GM12873 (cell line): Measurements from ENCODE around the gene NCMAP.

Experiments used
- CTCF ChIP-seq: IDR thresholded peaks from 2 replicates; pipeline ENCODE4 v1.5.1; 2012; ENCODE audit warnings: low read depth, mild to moderate bottlenecking, moderate library complexity, low read length, control low read depth; ENCODE audit not compliant: insufficient read depth; ENCODE audit errors: missing control alignments

NCMAP gene

GRCh38 chr1:24567792-24568388, 12.0 kb downstream of the NCMAP start:
- TF ChIP-seq CTCF = no peak

DNA sequence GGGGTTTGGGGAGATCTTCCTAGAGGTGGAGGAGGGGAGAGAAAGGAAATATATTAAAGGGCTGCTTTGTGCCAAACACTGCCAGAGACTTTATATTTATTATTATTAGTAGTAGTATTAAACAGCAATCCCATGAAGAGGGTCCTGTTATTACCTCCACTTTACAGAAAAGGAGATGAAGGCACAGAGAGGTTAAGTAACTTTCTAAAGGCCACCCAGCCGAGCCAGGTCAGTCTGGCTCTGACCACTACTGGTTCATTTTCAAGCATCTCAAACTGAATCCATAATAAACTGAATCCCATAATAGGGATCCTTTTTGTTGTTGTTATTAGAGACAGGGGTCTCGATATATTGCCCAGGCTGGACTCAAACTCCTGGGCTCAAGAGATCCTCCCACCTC, 12.6 kb downstream of the NCMAP start:
- no peak for TF ChIP-seq CTCF

- TF ChIP-seq CTCF = no peak
Measured at GRCh38 chr1:24570265-24571125, 14.6 kb downstream of the NCMAP start.

DNA sequence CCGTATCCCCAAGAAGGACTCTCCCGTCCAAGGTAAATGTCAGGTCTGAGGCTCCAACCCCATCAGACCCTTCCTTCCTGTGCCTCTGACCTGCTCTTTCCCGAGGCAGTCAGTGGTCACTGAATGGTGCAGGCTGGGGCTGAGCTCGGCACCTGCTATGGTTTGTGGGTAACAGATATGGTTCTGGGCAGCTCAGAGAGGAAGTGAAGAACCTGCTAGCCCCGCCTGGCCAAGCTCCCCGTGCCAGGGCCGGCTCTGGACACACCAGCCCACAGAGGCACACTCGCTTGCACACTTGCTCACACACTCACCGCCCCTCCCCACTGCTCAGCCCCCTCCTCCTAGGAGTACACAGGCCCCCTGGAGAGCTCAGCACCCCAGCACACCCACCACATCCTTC, 16.4 kb downstream of the NCMAP start:
- TF ChIP-seq CTCF = no peak

DNA sequence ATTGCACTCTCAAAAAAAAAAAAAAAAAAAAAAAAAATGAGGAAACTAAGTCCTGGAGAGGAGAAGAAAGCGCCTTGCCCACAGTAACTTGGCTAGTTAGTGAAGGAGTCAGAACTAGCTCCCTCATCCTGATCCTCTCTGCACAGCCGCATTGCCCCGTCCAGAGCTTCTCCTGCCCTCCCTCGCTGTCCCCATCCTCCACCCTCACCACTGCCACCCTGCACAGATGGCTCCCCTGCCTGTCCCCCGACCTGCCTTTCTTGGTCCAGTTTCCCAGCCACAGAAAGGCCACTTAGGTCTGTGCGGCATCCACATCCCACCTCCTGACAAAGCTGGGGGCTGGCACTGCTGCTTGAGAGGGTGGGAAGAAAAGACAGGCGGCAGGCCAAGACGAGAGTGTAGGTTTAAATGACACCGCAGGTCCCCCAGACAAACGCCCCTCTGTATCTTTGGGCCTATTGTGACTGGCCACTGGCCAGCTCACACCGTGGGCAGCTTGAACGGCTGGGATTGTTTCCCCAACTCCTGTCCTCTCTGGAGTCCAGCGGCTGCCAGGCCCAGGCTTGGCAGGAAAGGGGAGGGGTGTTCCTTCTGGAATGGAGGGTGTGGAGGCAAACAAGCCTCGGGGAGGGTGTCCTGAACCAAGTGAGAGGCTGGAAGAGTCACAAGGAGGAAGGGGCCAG, 20.2 kb downstream of the NCMAP start:
- no peak for TF ChIP-seq CTCF

DNA sequence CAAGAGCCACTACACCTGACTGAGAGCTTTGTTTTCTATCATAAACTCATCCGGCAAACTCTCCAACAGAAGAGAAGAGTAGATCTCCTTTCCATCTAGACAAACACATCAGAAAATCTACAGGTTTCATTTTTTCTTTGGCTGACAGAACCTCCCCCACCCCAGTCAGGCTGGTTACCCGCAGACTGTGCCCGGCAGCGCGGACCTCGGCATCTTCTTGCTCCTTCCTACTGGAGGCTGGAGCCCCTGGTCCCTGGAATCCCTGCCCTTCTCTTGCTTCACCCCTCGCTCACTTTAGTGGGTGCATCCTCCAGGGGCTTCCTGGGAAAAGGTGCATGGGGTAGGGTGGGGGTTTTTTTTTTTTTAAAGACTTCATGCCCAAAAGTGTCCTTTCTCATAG, 23.0 kb downstream of the NCMAP start:
- TF ChIP-seq CTCF = no peak

DNA sequence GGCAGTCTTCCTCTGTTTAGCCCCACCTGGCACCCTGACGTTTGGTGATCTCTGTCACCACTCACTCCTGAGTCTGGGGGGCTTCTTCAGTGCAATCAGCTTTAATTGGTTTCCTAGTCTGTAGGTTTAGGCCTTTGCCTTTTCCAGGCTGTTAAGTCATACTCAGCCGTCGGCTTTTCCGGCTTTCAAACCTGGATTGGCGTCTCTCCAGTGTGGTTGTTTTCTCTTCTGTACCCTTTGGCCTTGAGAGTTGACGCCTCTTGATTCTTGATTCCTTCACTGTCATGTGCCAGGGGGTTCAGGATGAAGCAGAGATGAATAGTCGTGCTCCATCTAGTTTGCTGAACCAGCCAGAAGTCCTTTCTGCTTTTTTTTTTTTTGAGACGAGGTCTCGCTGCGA, 24.9 kb downstream of the NCMAP start:
- TF ChIP-seq CTCF = no peak
